CD8-positive, alpha-beta memory T cell (primary cell): ENCODE data around the gene ST7. TPM values are rescaled to one million over a fixed set of nuclear protein-coding genes. Genes with fewer than 3 reads are reported as not detected.

ENCODE experiments used
- CTCF ChIA-PET: fragments of 350-600 bp; sonication (Branson Sonifier 250); formaldehyde crosslinking; loops from one replicate; lab custom pipeline; 2021; ENCODE audit warnings: antibody characterized with exemption; lab: Charles Lee
- POLR2A ChIA-PET: fragments of 350-600 bp; sonication (Branson Sonifier 250); formaldehyde crosslinking; loops from one replicate; lab custom pipeline; 2021; ENCODE audit warnings: antibody characterized with exemption; lab: Charles Lee
- DNase-seq, 5 donors: peaks; one replicate each; pipeline versions ENCODE4 v3.0.0 to v3.0.0-alpha.2; 2020 to 2022; ENCODE audit warnings: mixed read lengths in 1 of 5
- H3K27ac ChIP-seq: one replicate; pipeline ENCODE4 v1.7.0; 2013; ENCODE audit warnings: low read depth, mild to moderate bottlenecking, low read length, moderate library complexity
- H3K27me3 ChIP-seq: 2 replicates; pipeline ENCODE4 v1.7.0; 2013; ENCODE audit warnings: low read length, mild to moderate bottlenecking; ENCODE audit not compliant: insufficient read depth, poor library complexity, severe bottlenecking
- H3K36me3 ChIP-seq: 2 replicates; pipeline ENCODE4 v1.7.0; 2013; ENCODE audit warnings: mild to moderate bottlenecking, low read length, moderate library complexity; ENCODE audit not compliant: insufficient read depth
- H3K4me1 ChIP-seq: 2 replicates; pipeline ENCODE4 v1.7.0; 2013; ENCODE audit warnings: mild to moderate bottlenecking, low read length, moderate library complexity; ENCODE audit not compliant: insufficient read depth
- H3K4me3 ChIP-seq: 2 replicates; pipeline ENCODE4 v1.7.0; 2013; ENCODE audit warnings: mild to moderate bottlenecking, low read length
- H3K9me3 ChIP-seq: 2 replicates; pipeline ENCODE4 v1.7.0; 2013; ENCODE audit warnings: mild to moderate bottlenecking, low read length
- H3K27ac Mint-ChIP-seq, 8 donors: one replicate each; pipeline ENCODE4 v1.8.0; 2020 to 2021; ENCODE audit warnings: mixed read lengths in 8 of 8, mild to moderate bottlenecking in 6 of 8, inconsistent platforms in 3 of 8, moderate library complexity in 3 of 8
- H3K27me3 Mint-ChIP-seq, 2 donors: one replicate each; pipeline ENCODE4 v1.8.0; 2020 to 2021; ENCODE audit warnings: mixed read lengths in 2 of 2, mild to moderate bottlenecking in 1 of 2, moderate library complexity in 1 of 2
- H3K36me3 Mint-ChIP-seq, 3 donors: one replicate each; pipeline ENCODE4 v1.8.0; 2020 to 2021; ENCODE audit warnings: mixed read lengths in 3 of 3, inconsistent platforms in 1 of 3, mild to moderate bottlenecking in 1 of 3
- H3K4me1 Mint-ChIP-seq, 3 donors: one replicate each; pipeline ENCODE4 v1.8.0; 2020 to 2021; ENCODE audit warnings: mixed read lengths in 3 of 3, inconsistent platforms in 1 of 3, mild to moderate bottlenecking in 1 of 3
- H3K4me3 Mint-ChIP-seq, 7 donors: one replicate each; pipeline ENCODE4 v1.8.0; 2020 to 2021; ENCODE audit warnings: mixed read lengths in 7 of 7, mild to moderate bottlenecking in 6 of 7, moderate library complexity in 4 of 7, inconsistent platforms in 2 of 7
- H3K9me3 Mint-ChIP-seq, 5 donors: one replicate each; pipeline ENCODE4 v1.8.0; 2020 to 2022; ENCODE audit warnings: mixed read lengths in 5 of 5, mild to moderate bottlenecking in 3 of 5, moderate library complexity in 2 of 5, inconsistent platforms in 1 of 5
- polyA plus RNA-seq: library from polyadenylated mRNA; unstranded; fragments of 300-500 nt; fragmentation: Illumina TruSeq; gene quantifications from one replicate; pipeline ENCODE4 v1.2.3, GENCODE V29; 2021
- total RNA-seq, 2 experiments: library from RNA; stranded (reverse); gene quantifications; one replicate each; pipeline ENCODE4 v1.2.3, GENCODE V29; 2021

The ST7 gene, protein sequence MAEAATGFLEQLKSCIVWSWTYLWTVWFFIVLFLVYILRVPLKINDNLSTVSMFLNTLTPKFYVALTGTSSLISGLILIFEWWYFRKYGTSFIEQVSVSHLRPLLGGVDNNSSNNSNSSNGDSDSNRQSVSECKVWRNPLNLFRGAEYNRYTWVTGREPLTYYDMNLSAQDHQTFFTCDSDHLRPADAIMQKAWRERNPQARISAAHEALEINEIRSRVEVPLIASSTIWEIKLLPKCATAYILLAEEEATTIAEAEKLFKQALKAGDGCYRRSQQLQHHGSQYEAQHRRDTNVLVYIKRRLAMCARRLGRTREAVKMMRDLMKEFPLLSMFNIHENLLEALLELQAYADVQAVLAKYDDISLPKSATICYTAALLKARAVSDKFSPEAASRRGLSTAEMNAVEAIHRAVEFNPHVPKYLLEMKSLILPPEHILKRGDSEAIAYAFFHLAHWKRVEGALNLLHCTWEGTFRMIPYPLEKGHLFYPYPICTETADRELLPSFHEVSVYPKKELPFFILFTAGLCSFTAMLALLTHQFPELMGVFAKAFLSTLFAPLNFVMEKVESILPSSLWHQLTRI
- total RNA-seq (10 to 100 TPM; 12.7 to 14.2 TPM), polyA plus RNA-seq (7.9 TPM)

- Histone ChIP-seq H3K27me3 (no peaks in the 10 kb centered on the region), H3K9me3 (no peaks in the 10 kb centered on the region), H3K27ac (peak within 1 kb of the TSS; percentile 84), H3K36me3 (no peaks in the 10 kb centered on the region), H3K4me1 (peaks cover 8% of the 10 kb centered on the region), H3K4me3 (peak within 1 kb of the TSS; percentile 68)
- peak within 1 kb of the TSS; percentile 91 to 98 (median 96) for H3K4me3 Mint-ChIP-seq
- H3K27ac Mint-ChIP-seq: peak within 1 kb of the TSS; percentile 72 to 96 (median 94)
- CTCF ChIA-PET: interaction anchor here (1.0 to 1.5 kb wide), 3 partner anchors 12 to 31 kb away, joined by 3 to 4 read pairs (median 3); no protein-coding TSS in a partner anchor
- H3K27me3 Mint-ChIP-seq: peaks cover 0 to 1% of the 10 kb centered on the region in 2 donors
- POLR2A ChIA-PET: interaction anchor here (0.5 to 1.4 kb wide), 4 partner anchors 23 to 1226 kb away, joined by 3 to 4 read pairs (median 3); no protein-coding TSS in a partner anchor
- H3K9me3 Mint-ChIP-seq: no peaks in the 10 kb centered on the region
- peaks cover 0 to 4% (median 0%) of the 10 kb centered on the region in 3 donors for H3K36me3 Mint-ChIP-seq
- DNase-seq: peak; percentile 52 to 80 (median 70)
- peaks cover 22 to 33% (median 31%) of the 10 kb centered on the region in 3 donors for H3K4me1 Mint-ChIP-seq
Observed at GRCh38 chr7:116953372-116953905, at the start of gene ST7. Gene ST7 (plus strand): TSS chr7:116953501. CDS start chr7:116953541, 40 bp downstream.

- DNase-seq: no peak
- H3K4me1 Mint-ChIP-seq: peaks cover 0 to 5% (median 5%) of the 10 kb centered on the region in 3 donors
- no peaks in the 10 kb centered on the region for H3K27me3 Mint-ChIP-seq
- peak overlapping the region in 1 of 8 donors; percentile 33 for H3K27ac Mint-ChIP-seq
- H3K4me1 ChIP-seq: no peaks in the 10 kb centered on the region
- no peak overlapping the region for H3K4me3 Mint-ChIP-seq
- CTCF ChIA-PET: no interaction called here
- H3K36me3 Mint-ChIP-seq: peaks cover 6 to 72% (median 18%) of the 10 kb centered on the region in 3 donors
- H3K9me3 Mint-ChIP-seq: no peaks in the 10 kb centered on the region
- H3K27ac ChIP-seq: no peak overlapping the region
- POLR2A ChIA-PET: no interaction called here
- H3K36me3 ChIP-seq: peaks cover 18% of the 10 kb centered on the region
- no peaks in the 10 kb centered on the region for H3K9me3 ChIP-seq
- no peak overlapping the region for H3K4me3 ChIP-seq
- H3K27me3 ChIP-seq: no peaks in the 10 kb centered on the region
Observed at GRCh38 chr7:116906391-116906790, 46.9 kb upstream of the ST7 start.

- H3K27ac Mint-ChIP-seq: no peak overlapping the region
- no peak for DNase-seq
- no peak overlapping the region for H3K27ac ChIP-seq
- no peak overlapping the region for H3K4me3 Mint-ChIP-seq
- H3K36me3 ChIP-seq: peaks cover 15% of the 10 kb centered on the region
- H3K9me3 Mint-ChIP-seq: no peaks in the 10 kb centered on the region
- H3K9me3 ChIP-seq: no peaks in the 10 kb centered on the region
- H3K4me1 Mint-ChIP-seq: peaks cover 0 to 6% (median 0%) of the 10 kb centered on the region in 3 donors
- no peaks in the 10 kb centered on the region for H3K27me3 Mint-ChIP-seq
- no peaks in the 10 kb centered on the region for H3K4me1 ChIP-seq
- CTCF ChIA-PET: no interaction called here
- POLR2A ChIA-PET: no interaction called here
- H3K4me3 ChIP-seq: no peak overlapping the region
- peaks cover 20 to 81% (median 29%) of the 10 kb centered on the region in 3 donors for H3K36me3 Mint-ChIP-seq
- H3K27me3 ChIP-seq: no peaks in the 10 kb centered on the region
Observed at GRCh38 chr7:116910383-116910782, 42.9 kb upstream of the ST7 start.

GRCh38 chr7:116911801-116912200 lies 41.5 kb upstream of the ST7 start:
- Histone ChIP-seq H3K27me3 (no peaks in the 10 kb centered on the region), H3K9me3 (no peaks in the 10 kb centered on the region), H3K4me3 (no peak overlapping the region), H3K4me1 (no peaks in the 10 kb centered on the region), H3K27ac (no peak overlapping the region), H3K36me3 (peaks cover 11% of the 10 kb centered on the region)
- peaks cover 20 to 80% (median 28%) of the 10 kb centered on the region in 3 donors for H3K36me3 Mint-ChIP-seq
- no peaks in the 10 kb centered on the region for H3K27me3 Mint-ChIP-seq
- peak overlapping the region in 3 of 8 donors; percentile 4 to 20 (median 10) for H3K27ac Mint-ChIP-seq
- H3K9me3 Mint-ChIP-seq: no peaks in the 10 kb centered on the region
- no peak overlapping the region for H3K4me3 Mint-ChIP-seq
- POLR2A ChIA-PET: no interaction called here
- CTCF ChIA-PET: interaction anchor here (1.3 kb wide), 1 partner anchor 19 kb away, joined by 3 read pairs; no protein-coding TSS in a partner anchor
- DNase-seq: no peak
- peaks cover 0 to 6% (median 0%) of the 10 kb centered on the region in 3 donors for H3K4me1 Mint-ChIP-seq

DNA sequence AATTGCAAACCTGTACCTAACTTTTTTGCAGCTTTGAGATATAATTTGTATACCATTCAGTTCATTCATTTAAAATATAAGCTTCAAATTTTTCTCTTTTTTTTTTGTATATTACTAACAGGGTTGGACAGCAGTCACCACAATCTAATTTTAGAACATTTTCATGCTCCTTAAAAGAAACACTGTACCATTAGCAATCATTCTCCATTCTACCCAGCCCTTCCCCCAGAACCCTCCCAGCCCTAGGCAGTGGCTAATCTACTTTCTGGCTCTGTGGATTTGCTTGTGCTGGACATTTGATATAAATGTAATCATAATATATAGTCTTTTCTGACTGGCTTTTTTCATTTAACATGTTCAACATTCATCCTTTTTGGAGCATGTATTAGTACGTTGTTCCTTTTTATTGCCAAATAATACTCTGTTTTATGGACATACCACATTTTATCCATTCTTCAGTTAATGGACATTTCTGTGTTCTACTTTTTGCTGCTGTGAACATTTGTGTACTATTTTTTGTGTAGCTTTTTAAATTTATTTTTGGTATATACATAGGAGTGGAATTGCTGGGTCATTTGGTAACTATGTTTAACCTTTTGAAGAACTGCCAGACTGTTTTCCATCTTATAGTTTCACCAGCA lies 40.9 kb upstream of the ST7 start:
- Mint-ChIP-seq H3K36me3 (peaks cover 22 to 80% (median 28%) of the 10 kb centered on the region in 3 donors), H3K27ac (peak overlapping the region in 1 of 8 donors; percentile 31), H3K4me1 (peaks cover 0 to 6% (median 0%) of the 10 kb centered on the region in 3 donors), H3K27me3 (no peaks in the 10 kb centered on the region), H3K4me3 (no peak overlapping the region), H3K9me3 (no peaks in the 10 kb centered on the region)
- ChIA-PET CTCF (interaction anchor here (1.3 kb wide), 1 partner anchor 18 kb away, joined by 3 read pairs; no protein-coding TSS in a partner anchor), POLR2A (no interaction called here)
- Histone ChIP-seq H3K4me3 (no peak overlapping the region), H3K9me3 (no peaks in the 10 kb centered on the region), H3K27ac (no peak overlapping the region), H3K27me3 (no peaks in the 10 kb centered on the region), H3K36me3 (peaks cover 8% of the 10 kb centered on the region), H3K4me1 (no peaks in the 10 kb centered on the region)
- DNase-seq: no peak

GRCh38 chr7:116918704-116919103 lies 34.6 kb upstream of the ST7 start:
- no peak overlapping the region for H3K27ac ChIP-seq
- POLR2A ChIA-PET: no interaction called here
- no peak for DNase-seq
- Mint-ChIP-seq H3K27me3 (no peaks in the 10 kb centered on the region), H3K9me3 (no peaks in the 10 kb centered on the region), H3K36me3 (peaks cover 14 to 48% (median 17%) of the 10 kb centered on the region in 3 donors), H3K27ac (no peak overlapping the region), H3K4me3 (no peak overlapping the region), H3K4me1 (peaks cover 0 to 3% (median 0%) of the 10 kb centered on the region in 3 donors)
- H3K27me3 ChIP-seq: no peaks in the 10 kb centered on the region
- H3K4me1 ChIP-seq: no peaks in the 10 kb centered on the region
- H3K36me3 ChIP-seq: peaks cover 13% of the 10 kb centered on the region
- no peak overlapping the region for H3K4me3 ChIP-seq
- H3K9me3 ChIP-seq: no peaks in the 10 kb centered on the region
- CTCF ChIA-PET: interaction anchor here (1.0 kb wide), 1 partner anchor 12 kb away, joined by 3 read pairs; no protein-coding TSS in a partner anchor

- ChIA-PET CTCF (no interaction called here), POLR2A (no interaction called here)
- Histone ChIP-seq H3K9me3 (no peaks in the 10 kb centered on the region), H3K36me3 (peaks cover 13% of the 10 kb centered on the region), H3K27me3 (no peaks in the 10 kb centered on the region), H3K4me1 (no peaks in the 10 kb centered on the region), H3K4me3 (no peak overlapping the region), H3K27ac (no peak overlapping the region)
- H3K9me3 Mint-ChIP-seq: no peaks in the 10 kb centered on the region
- peaks cover 0 to 3% (median 0%) of the 10 kb centered on the region in 3 donors for H3K4me1 Mint-ChIP-seq
- peaks cover 9 to 36% (median 12%) of the 10 kb centered on the region in 3 donors for H3K36me3 Mint-ChIP-seq
- H3K27me3 Mint-ChIP-seq: no peaks in the 10 kb centered on the region
- no peak overlapping the region for H3K27ac Mint-ChIP-seq
- H3K4me3 Mint-ChIP-seq: no peak overlapping the region
- no peak for DNase-seq
Observed at GRCh38 chr7:116920359-116920758, 32.9 kb upstream of the ST7 start.
